Measurements from ENCODE around the gene ANP32E. TPM values are rescaled to one million over a fixed set of nuclear protein-coding genes. Genes with fewer than 3 reads are reported as not detected.

ANP32E gene
- polyA plus RNA-seq, 3 donors, result 4.6 to 26.6 (median 20.4) TPM

- peaks cover 5 to 20% (median 13%) of the 10 kb centered on the region in 3 donors for H3K27me3 Mint-ChIP-seq (ENCODE audit: low read depth in 3 of 3)
- H3K36me3 Mint-ChIP-seq, result no peaks in the 10 kb centered on the region
- Histone ChIP-seq H3K4me1 (ENCODE audit: control insufficient read depth in 1 of 2, insufficient read depth in 2 of 2, low read length in 2 of 2) (no peaks in the 10 kb centered on the region), H3K9me3 (replicated peaks in 1 of 2; ENCODE audit: control insufficient read depth in 1 of 2, insufficient read depth in 1 of 2, low read length in 2 of 2) (no peaks in the 10 kb centered on the region), H4K20me1 (ENCODE audit: insufficient read depth, low read length) (no peaks in the 10 kb centered on the region), H3K27me3 (ENCODE audit: control insufficient read depth in 2 of 2, insufficient read depth in 2 of 2, low read length in 2 of 2) (no peaks in the 10 kb centered on the region), H3K36me3 (replicated peaks in 1 of 2; ENCODE audit: control insufficient read depth in 1 of 2, insufficient read depth in 2 of 2, low read length in 2 of 2) (no peaks in the 10 kb centered on the region), H3K4me3 (replicated peaks in 1 of 3; ENCODE audit: low read depth in 2 of 3, low read length in 3 of 3) (no peak overlapping the region), H3K27ac (ENCODE audit: low read depth in 1 of 2, low read length in 2 of 2) (no peak overlapping the region), H3K79me2 (ENCODE audit: insufficient read depth, low read length) (no peaks in the 10 kb centered on the region), H2AFZ (ENCODE audit: insufficient read depth, low read depth, low read length, poor library complexity, severe bottlenecking) (no peak overlapping the region), H3K9ac (ENCODE audit: insufficient read depth, low read length, poor library complexity, severe bottlenecking) (no peak overlapping the region), H3K4me2 (replicated peaks; ENCODE audit: extremely low read depth, low read length, poor library complexity, severe bottlenecking) (no peak overlapping the region)
- no peak overlapping the region for H3K4me3 Mint-ChIP-seq
- no peak for TF ChIP-seq CTCF (IDR thresholded peaks at IDR 0.05)
- WGBS (ENCODE audit: insufficient coverage), result no CpG with 5 or more reads among the region's 2 CpGs
- H3K9me3 Mint-ChIP-seq, result peaks cover 0 to 2% (median 0%) of the 10 kb centered on the region in 7 donors
- peak overlapping the region in 1 of 7 donors; percentile 7 for H3K27ac Mint-ChIP-seq
- intact Hi-C loops (cut with micrococcal nuclease), result loop anchor here in 1 of 2 donors (10.0 kb wide), 1 partner anchor 55 kb away; no protein-coding TSS in a partner anchor
- H3K4me1 Mint-ChIP-seq, result peaks cover 5% of the 10 kb centered on the region
- no peak for DNase-seq
These were observed 14.0 kb upstream of the ANP32E start for GRCh38 chr1:150249936-150250335.

- H3K36me3 Mint-ChIP-seq, result no peaks in the 10 kb centered on the region
- WGBS (ENCODE audit: insufficient coverage), result 100% methylated on average over 1 of the region's 3 CpGs
- Histone ChIP-seq H4K20me1 (ENCODE audit: insufficient read depth, low read length) (no peaks in the 10 kb centered on the region), H3K4me1 (ENCODE audit: control insufficient read depth in 1 of 2, insufficient read depth in 2 of 2, low read length in 2 of 2) (peaks cover 0 to 2% of the 10 kb centered on the region in 2 donors), H3K4me3 (replicated peaks in 1 of 3; ENCODE audit: low read depth in 2 of 3, low read length in 3 of 3) (no peak overlapping the region), H3K36me3 (replicated peaks in 1 of 2; ENCODE audit: control insufficient read depth in 1 of 2, insufficient read depth in 2 of 2, low read length in 2 of 2) (no peaks in the 10 kb centered on the region), H3K4me2 (replicated peaks; ENCODE audit: extremely low read depth, low read length, poor library complexity, severe bottlenecking) (no peak overlapping the region), H3K27me3 (ENCODE audit: control insufficient read depth in 2 of 2, insufficient read depth in 2 of 2, low read length in 2 of 2) (no peaks in the 10 kb centered on the region), H3K79me2 (ENCODE audit: insufficient read depth, low read length) (no peaks in the 10 kb centered on the region), H3K9ac (ENCODE audit: insufficient read depth, low read length, poor library complexity, severe bottlenecking) (no peak overlapping the region), H3K27ac (ENCODE audit: low read depth in 1 of 2, low read length in 2 of 2) (no peak overlapping the region), H2AFZ (ENCODE audit: insufficient read depth, low read depth, low read length, poor library complexity, severe bottlenecking) (no peak overlapping the region), H3K9me3 (replicated peaks in 1 of 2; ENCODE audit: control insufficient read depth in 1 of 2, insufficient read depth in 1 of 2, low read length in 2 of 2) (no peaks in the 10 kb centered on the region)
- H3K9me3 Mint-ChIP-seq, result no peaks in the 10 kb centered on the region
- TF ChIP-seq CTCF (IDR thresholded peaks at IDR 0.05), result no peak
- no peak for DNase-seq
- no peak overlapping the region for H3K27ac Mint-ChIP-seq
- intact Hi-C loops (cut with micrococcal nuclease), result no loop called here
- H3K4me1 Mint-ChIP-seq, result peaks cover 6% of the 10 kb centered on the region
- H3K27me3 Mint-ChIP-seq (ENCODE audit: low read depth in 3 of 3), result peaks cover 1 to 10% (median 6%) of the 10 kb centered on the region in 3 donors
- no peak overlapping the region for H3K4me3 Mint-ChIP-seq
These were observed 7.1 kb upstream of the ANP32E start for GRCh38 chr1:150243003-150243402.

Data from CD14-positive monocyte (primary cell).